Measurements from ENCODE around the gene FAM53A.

The FAM53A gene

GRCh38 chr4:1641671-1642070 lies 42.4 kb downstream of the FAM53A start:
- TF ChIP-seq TCF12 (IDR thresholded peaks at IDR 0.05; ENCODE audit: low read depth) (no peak), TAF1 (IDR thresholded peaks at IDR 0.05; ENCODE audit: low read depth) (no peak), CEBPB (IDR thresholded peaks at IDR 0.05) (no peak), EGR1 (IDR thresholded peaks at IDR 0.05) (no peak), CREB1 (IDR thresholded peaks at IDR 0.05; ENCODE audit: low read depth) (no peak), ZBTB7A (IDR thresholded peaks at IDR 0.05; ENCODE audit: low read depth) (no peak)

- TF ChIP-seq REST (IDR thresholded peaks at IDR 0.05; ENCODE audit: low read depth) (no peak), EGR1 (IDR thresholded peaks at IDR 0.05) (no peak), TCF12 (IDR thresholded peaks at IDR 0.05; ENCODE audit: low read depth) (no peak), FOXM1 (IDR thresholded peaks at IDR 0.05; ENCODE audit: borderline replicate concordance, low read depth) (no peak), ZBTB7A (IDR thresholded peaks at IDR 0.05; ENCODE audit: low read depth) (no peak), TEAD4 (IDR thresholded peaks at IDR 0.05) (no peak), CREB1 (IDR thresholded peaks at IDR 0.05; ENCODE audit: low read depth) (no peak), EP300 (IDR thresholded peaks at IDR 0.05; ENCODE audit: borderline replicate concordance) (no peak), YY1 (IDR thresholded peaks at IDR 0.05; ENCODE audit: low read depth) (no peak)
- TF ChIP-seq, protein P1, sequence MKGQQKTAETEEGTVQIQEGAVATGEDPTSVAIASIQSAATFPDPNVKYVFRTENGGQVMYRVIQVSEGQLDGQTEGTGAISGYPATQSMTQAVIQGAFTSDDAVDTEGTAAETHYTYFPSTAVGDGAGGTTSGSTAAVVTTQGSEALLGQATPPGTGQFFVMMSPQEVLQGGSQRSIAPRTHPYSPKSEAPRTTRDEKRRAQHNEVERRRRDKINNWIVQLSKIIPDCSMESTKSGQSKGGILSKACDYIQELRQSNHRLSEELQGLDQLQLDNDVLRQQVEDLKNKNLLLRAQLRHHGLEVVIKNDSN (IDR thresholded peaks at IDR 0.05), result no peak
These were observed 43.9 kb downstream of the FAM53A start for GRCh38 chr4:1640190-1640589.

- TF ChIP-seq TAF1 (IDR thresholded peaks at IDR 0.05; ENCODE audit: low read depth) (no peak), EGR1 (IDR thresholded peaks at IDR 0.05) (no peak), NFIC (IDR thresholded peaks at IDR 0.05) (no peak), YY1 (IDR thresholded peaks at IDR 0.05; ENCODE audit: low read depth) (no peak), CEBPB (IDR thresholded peaks at IDR 0.05) (no peak), CREB1 (IDR thresholded peaks at IDR 0.05; ENCODE audit: low read depth) (no peak), RAD21 (IDR thresholded peaks at IDR 0.05; ENCODE audit: low read depth) (no peak), TCF12 (IDR thresholded peaks at IDR 0.05; ENCODE audit: low read depth) (no peak), EP300 (IDR thresholded peaks at IDR 0.05; ENCODE audit: borderline replicate concordance) (no peak)
- TF ChIP-seq, protein P2, sequence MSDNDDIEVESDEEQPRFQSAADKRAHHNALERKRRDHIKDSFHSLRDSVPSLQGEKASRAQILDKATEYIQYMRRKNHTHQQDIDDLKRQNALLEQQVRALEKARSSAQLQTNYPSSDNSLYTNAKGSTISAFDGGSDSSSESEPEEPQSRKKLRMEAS (IDR thresholded peaks at IDR 0.05), result no peak
These were observed 44.7 kb downstream of the FAM53A start for GRCh38 chr4:1639299-1639868.

DNA sequence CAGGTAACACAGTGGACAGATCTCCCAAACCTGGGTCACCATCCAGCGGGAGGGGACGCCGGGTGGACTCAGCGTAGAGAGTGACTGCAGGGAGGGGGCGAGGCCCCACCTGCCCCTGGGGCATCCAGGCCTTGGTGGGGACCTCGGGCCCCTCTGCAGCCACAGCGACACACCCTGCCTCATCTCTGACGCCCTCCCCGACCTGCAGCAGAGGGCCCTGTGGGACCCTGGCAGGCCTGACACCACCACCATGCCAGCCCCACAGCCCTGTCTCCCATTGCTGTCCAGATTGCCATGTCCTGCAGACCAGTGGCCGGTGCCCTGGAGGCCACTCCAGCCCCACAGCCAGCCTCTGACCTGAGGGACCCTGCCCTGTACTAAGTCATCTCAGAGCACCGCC lies 45.2 kb downstream of the FAM53A start:
- no peak for TF ChIP-seq ZBTB7A (IDR thresholded peaks at IDR 0.05; ENCODE audit: low read depth)
- TF ChIP-seq, protein P2 (IDR thresholded peaks at IDR 0.05), result no peak

DNA sequence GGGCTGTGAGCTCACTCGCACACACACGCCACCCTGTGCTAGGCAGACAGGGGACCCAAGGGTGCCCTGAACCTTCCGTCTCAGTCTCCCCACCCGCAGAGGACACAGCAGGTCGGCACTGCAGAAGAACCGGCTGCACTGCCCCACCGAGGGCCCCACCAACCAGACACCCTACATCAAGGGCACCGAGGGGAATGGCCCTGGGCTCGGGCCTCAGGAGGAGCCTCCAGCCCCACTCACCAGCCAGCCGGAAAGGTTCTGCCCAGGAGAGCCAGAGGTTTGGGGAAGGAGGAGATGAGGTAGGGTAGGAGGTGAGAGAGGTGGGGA lies 45.9 kb downstream of the FAM53A start:
- TF ChIP-seq RAD21 (IDR thresholded peaks at IDR 0.05; ENCODE audit: low read depth) (no peak), TCF12 (IDR thresholded peaks at IDR 0.05; ENCODE audit: low read depth) (no peak), FOXM1 (IDR thresholded peaks at IDR 0.05; ENCODE audit: borderline replicate concordance, low read depth) (no peak), EGR1 (IDR thresholded peaks at IDR 0.05) (no peak), ZBTB7A (IDR thresholded peaks at IDR 0.05; ENCODE audit: low read depth) (no peak), REST (IDR thresholded peaks at IDR 0.05; ENCODE audit: low read depth) (no peak), CEBPB (IDR thresholded peaks at IDR 0.05) (no peak), TEAD4 (IDR thresholded peaks at IDR 0.05) (no peak), YY1 (IDR thresholded peaks at IDR 0.05; ENCODE audit: low read depth) (no peak), TAF1 (IDR thresholded peaks at IDR 0.05; ENCODE audit: low read depth) (no peak), NFIC (IDR thresholded peaks at IDR 0.05) (no peak), EP300 (IDR thresholded peaks at IDR 0.05; ENCODE audit: borderline replicate concordance) (no peak), CREB1 (IDR thresholded peaks at IDR 0.05; ENCODE audit: low read depth) (no peak)
- TF ChIP-seq, protein P2 (IDR thresholded peaks at IDR 0.05), result no peak
- TF ChIP-seq, protein P1 (IDR thresholded peaks at IDR 0.05), result no peak

DNA sequence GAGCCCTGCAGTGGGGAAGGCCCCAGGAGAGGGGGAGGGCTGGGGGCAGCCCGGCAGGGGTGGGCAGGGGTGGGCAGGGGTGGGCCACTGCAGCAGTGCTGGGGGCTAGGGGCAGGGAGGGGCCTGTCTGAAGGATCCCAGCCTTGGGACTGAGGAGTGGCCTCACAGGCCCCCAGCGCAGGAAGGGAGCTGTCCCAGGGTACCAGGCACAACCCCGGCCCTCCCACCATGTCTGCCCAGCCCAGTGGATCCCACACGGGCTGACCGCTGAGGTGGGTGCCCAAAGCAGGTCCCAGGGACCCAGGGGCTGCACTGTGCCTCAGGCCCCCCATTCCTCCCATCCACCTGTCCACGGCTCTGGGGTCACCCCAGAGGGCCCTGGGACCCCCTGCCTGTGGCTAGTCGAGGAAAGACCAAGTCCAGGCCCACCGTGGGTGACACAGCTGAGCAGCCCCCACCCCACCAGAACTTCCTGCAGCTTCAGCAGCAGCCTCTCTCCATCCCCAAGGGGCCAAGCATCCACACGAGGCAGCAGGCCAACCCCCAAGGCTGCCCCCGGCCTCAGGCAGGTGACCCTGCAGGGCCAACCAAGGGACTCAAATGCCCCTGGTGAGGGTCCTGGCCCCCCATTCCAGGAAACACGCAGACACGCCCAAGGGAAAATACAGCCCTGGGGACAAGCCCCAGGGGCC lies 46.4 kb downstream of the FAM53A start:
- TF ChIP-seq TCF12 (IDR thresholded peaks at IDR 0.05; ENCODE audit: low read depth) (no peak), REST (IDR thresholded peaks at IDR 0.05; ENCODE audit: low read depth) (no peak), TAF1 (IDR thresholded peaks at IDR 0.05; ENCODE audit: low read depth) (no peak), NFIC (IDR thresholded peaks at IDR 0.05) (no peak), CEBPB (IDR thresholded peaks at IDR 0.05) (no peak), EGR1 (IDR thresholded peaks at IDR 0.05) (no peak), TEAD4 (IDR thresholded peaks at IDR 0.05) (no peak), RAD21 (IDR thresholded peaks at IDR 0.05; ENCODE audit: low read depth) (no peak), ZBTB7A (IDR thresholded peaks at IDR 0.05; ENCODE audit: low read depth) (no peak), EP300 (IDR thresholded peaks at IDR 0.05; ENCODE audit: borderline replicate concordance) (no peak), YY1 (IDR thresholded peaks at IDR 0.05; ENCODE audit: low read depth) (no peak), FOXM1 (IDR thresholded peaks at IDR 0.05; ENCODE audit: borderline replicate concordance, low read depth) (no peak), CREB1 (IDR thresholded peaks at IDR 0.05; ENCODE audit: low read depth) (no peak)
- TF ChIP-seq, protein P2 (IDR thresholded peaks at IDR 0.05), result no peak
- TF ChIP-seq, protein P1 (IDR thresholded peaks at IDR 0.05), result no peak
